Measurements from ENCODE around the gene TC2N.
"Not testable (repeated sequence)": the region's sequence is repeated elsewhere in the genome, so short reads cannot be mapped to it uniquely, and the experiment has no call there.

Gene TC2N

GRCh38 chr14:91872517-91873470 is 5.5 kb upstream of the TC2N start:
- no peak for TF ChIP-seq CTCF (IDR thresholded peaks at IDR 0.05; ENCODE audit: control extremely low read depth, extremely low read depth, low read depth, missing control alignments)
- no peak for DNase-seq (ENCODE audit: extremely low spot score)
- CTCF ChIA-PET, result interaction anchor here (0.6 to 1.3 kb wide), 2 partner anchors 124 to 223 kb away, joined by 3 read pairs; no protein-coding TSS in a partner anchor
- POLR2A ChIA-PET, result no interaction called here

GRCh38 chr14:91872011-91872501 is 4.7 kb upstream of the TC2N start:
- ChIA-PET POLR2A (no interaction called here), CTCF (interaction anchor here (0.6 to 1.0 kb wide), 2 partner anchors 13 to 222 kb away, joined by 3 read pairs; no protein-coding TSS in a partner anchor)
- no peak for TF ChIP-seq CTCF (IDR thresholded peaks at IDR 0.05; ENCODE audit: control extremely low read depth, extremely low read depth, low read depth, missing control alignments)
- DNase-seq (ENCODE audit: extremely low spot score), result peak; percentile 57

GRCh38 chr14:91871401-91871800 is 4.1 kb upstream of the TC2N start:
- POLR2A ChIA-PET; DNase-seq (ENCODE audit: extremely low spot score): not testable (repeated sequence)
- CTCF ChIA-PET, result interaction anchor here (1.0 kb wide), 1 partner anchor 14 kb away, joined by 3 read pairs; no protein-coding TSS in a partner anchor

GRCh38 chr14:91870890-91871289 is 3.6 kb upstream of the TC2N start:
- TF ChIP-seq CTCF (IDR thresholded peaks at IDR 0.05; ENCODE audit: control extremely low read depth, extremely low read depth, low read depth, missing control alignments), result no peak
- ChIA-PET POLR2A (no interaction called here), CTCF (interaction anchor here (1.0 kb wide), 1 partner anchor 14 kb away, joined by 3 read pairs; no protein-coding TSS in a partner anchor)
- DNase-seq (ENCODE audit: extremely low spot score), result no peak

- CTCF ChIA-PET, result no interaction called here
- no peak for DNase-seq (ENCODE audit: extremely low spot score)
- POLR2A ChIA-PET, result no interaction called here
- no peak for TF ChIP-seq CTCF (IDR thresholded peaks at IDR 0.05; ENCODE audit: control extremely low read depth, extremely low read depth, low read depth, missing control alignments)
These were observed 2.7 kb upstream of the TC2N start for GRCh38 chr14:91870001-91870400.

- ChIA-PET POLR2A (no interaction called here), CTCF (no interaction called here)
- DNase-seq (ENCODE audit: extremely low spot score), result no peak
- no peak for TF ChIP-seq CTCF (IDR thresholded peaks at IDR 0.05; ENCODE audit: control extremely low read depth, extremely low read depth, low read depth, missing control alignments)
These were observed 2.2 kb upstream of the TC2N start for GRCh38 chr14:91869556-91869955.
